Thyroid gland (tissue), 4 donors: Measurements from ENCODE around the gene UNC13A. TPM values are rescaled to one million over a fixed set of nuclear protein-coding genes. Genes with fewer than 3 reads are reported as not detected.

Experiments
- DNase-seq, 2 donors: peaks; one replicate each; pipeline ENCODE4 v3.0.0-alpha.2; 2019
- H3K27ac ChIP-seq, 3 donors: fragments of 200-600 bp; sonication (generic); 1 replicate in 2 of 3; 2 replicates in 1 of 3; pipeline ENCODE4 v1.5.1; 2016 to 2019; ENCODE audit warnings: mild to moderate bottlenecking in 1 of 3, moderate library complexity in 1 of 3
- H3K27me3 ChIP-seq: fragments of 200-600 bp; sonication (generic); one replicate; pipeline ENCODE4 v1.5.1; 2019
- H3K36me3 ChIP-seq, 2 donors: fragments of 200-600 bp; sonication (generic); one replicate each; pipeline ENCODE4 v1.5.1; 2016 to 2019
- H3K4me1 ChIP-seq, 2 donors: fragments of 200-600 bp; sonication (generic); one replicate each; pipeline ENCODE4 v1.5.1; 2017 to 2019
- H3K4me3 ChIP-seq, 3 donors: fragments of 200-600 bp; sonication (generic); replicated peaks in 1 of 3; 1 replicate in 2 of 3; 2 replicates in 1 of 3; pipeline ENCODE4 v1.5.1; 2016; ENCODE audit warnings: mild to moderate bottlenecking in 1 of 3
- H3K9me3 ChIP-seq: fragments of 200-600 bp; sonication (generic); one replicate; pipeline ENCODE4 v1.5.1; 2017
- POLR2A ChIP-seq, 2 donors: fragments of 450-650 bp; IDR thresholded peaks; one replicate each; pipeline ENCODE4 v1.6.1; 2017; ENCODE audit warnings: antibody characterized with exemption in 2 of 2, mild to moderate bottlenecking in 2 of 2, moderate library complexity in 1 of 2
- WGBS, 2 donors: methylation state at CpG; one replicate each; pipeline ENCODE4 v1.1.5; 2017; 5-methylcytosine and 5-hydroxymethylcytosine counted together
- intact Hi-C: fragments of 100-400 bp; cut with DNase I; formaldehyde crosslinking; loops from one replicate; pipeline ENCODE4 v1.15.1; 2023
- total RNA-seq, 4 donors: library from RNA; depleted of rRNA; stranded (reverse); fragments of >200 nt; gene quantifications; one replicate each; pipeline ENCODE4 v1.2.3, GENCODE V29; 2016
- TF ChIP-seq, protein P1 (sequence below), 6 experiments: fragments of 200-600 bp in 3 of 6; fragments of 450-650 bp in 3 of 6; sonication (generic) in 3 of 6; IDR thresholded peaks; one replicate each; pipeline ENCODE4 v1.5.1; 2016 to 2019; ENCODE audit warnings: antibody characterized with exemption in 6 of 6, mild to moderate bottlenecking in 2 of 6, inconsistent platforms in 1 of 6, moderate library complexity in 1 of 6

Gene UNC13A
- total RNA-seq: 1 to 10 TPM in 1 of 4 donors, under 1 TPM in 3; under 0.01 to 2.7 (median 0.21) TPM

DNA sequence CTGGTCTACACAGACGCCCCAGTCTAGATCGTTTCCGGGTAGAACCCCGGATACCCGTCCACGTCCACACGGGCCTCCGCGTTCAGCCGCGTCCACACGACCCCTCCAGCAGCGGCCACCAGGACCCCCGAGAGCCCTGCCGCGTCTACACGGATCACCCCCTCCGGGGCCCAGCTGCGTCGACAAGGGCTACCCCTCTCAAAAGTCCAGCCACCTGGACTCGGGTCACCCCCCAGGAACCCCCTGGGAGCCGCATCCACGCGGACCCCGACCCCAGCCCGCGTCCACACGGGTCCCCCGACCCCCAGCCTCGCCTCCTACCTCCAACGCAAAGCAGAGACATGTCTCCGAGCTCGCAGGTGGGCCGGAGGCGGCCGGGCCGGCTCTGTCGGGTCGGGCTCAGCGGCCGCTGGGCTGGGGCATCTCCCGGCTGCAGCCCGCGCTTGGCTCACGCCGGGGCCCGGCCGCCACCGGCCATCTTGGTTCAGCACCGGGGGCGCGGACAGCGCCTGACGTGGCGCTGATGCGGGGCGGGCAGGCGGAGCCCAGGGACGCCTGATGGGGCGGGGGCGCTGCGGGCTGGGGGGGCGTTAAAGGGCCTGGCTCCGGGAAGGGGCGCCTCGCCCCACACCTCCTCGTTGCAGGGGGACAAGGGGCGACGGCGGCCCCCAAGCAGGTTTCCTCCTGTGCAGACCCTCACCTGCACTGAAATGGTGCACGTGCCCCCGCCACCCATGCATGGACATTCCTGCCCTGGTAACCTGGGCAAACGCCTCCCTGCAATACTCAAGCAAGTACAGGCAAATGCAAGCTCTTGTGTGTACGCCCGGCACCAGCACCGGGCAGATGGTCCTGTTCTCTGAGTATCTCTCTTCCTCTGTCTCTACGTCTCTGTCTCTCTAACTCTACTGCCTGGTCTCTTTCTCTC is at the start of gene UNC13A:
UNC13A (minus strand) TSS at position 498 of the 928 bp plus-strand sequence; CDS start at position 343, 155 bp downstream.
- H3K4me1 ChIP-seq: peaks cover 0 to 17% of the 10 kb centered on the region in 2 donors
- no peaks in the 10 kb centered on the region for H3K36me3 ChIP-seq
- peak; percentile 21 to 39 for DNase-seq
- 3 to 4% methylated on average over 11 to 20 of the region's 77 CpGs for WGBS, 2 donors
- TF ChIP-seq, protein P1, sequence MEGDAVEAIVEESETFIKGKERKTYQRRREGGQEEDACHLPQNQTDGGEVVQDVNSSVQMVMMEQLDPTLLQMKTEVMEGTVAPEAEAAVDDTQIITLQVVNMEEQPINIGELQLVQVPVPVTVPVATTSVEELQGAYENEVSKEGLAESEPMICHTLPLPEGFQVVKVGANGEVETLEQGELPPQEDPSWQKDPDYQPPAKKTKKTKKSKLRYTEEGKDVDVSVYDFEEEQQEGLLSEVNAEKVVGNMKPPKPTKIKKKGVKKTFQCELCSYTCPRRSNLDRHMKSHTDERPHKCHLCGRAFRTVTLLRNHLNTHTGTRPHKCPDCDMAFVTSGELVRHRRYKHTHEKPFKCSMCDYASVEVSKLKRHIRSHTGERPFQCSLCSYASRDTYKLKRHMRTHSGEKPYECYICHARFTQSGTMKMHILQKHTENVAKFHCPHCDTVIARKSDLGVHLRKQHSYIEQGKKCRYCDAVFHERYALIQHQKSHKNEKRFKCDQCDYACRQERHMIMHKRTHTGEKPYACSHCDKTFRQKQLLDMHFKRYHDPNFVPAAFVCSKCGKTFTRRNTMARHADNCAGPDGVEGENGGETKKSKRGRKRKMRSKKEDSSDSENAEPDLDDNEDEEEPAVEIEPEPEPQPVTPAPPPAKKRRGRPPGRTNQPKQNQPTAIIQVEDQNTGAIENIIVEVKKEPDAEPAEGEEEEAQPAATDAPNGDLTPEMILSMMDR (IDR thresholded peaks at IDR 0.05): no peak
- TF ChIP-seq POLR2A (IDR thresholded peaks at IDR 0.05): no peak
- H3K27ac ChIP-seq: no peak within 1 kb of the TSS
- intact Hi-C loops: no loop called here
- no peak within 1 kb of the TSS for H3K4me3 ChIP-seq
- peaks cover 11% of the 10 kb centered on the region for H3K27me3 ChIP-seq
- no peaks in the 10 kb centered on the region for H3K9me3 ChIP-seq

DNA sequence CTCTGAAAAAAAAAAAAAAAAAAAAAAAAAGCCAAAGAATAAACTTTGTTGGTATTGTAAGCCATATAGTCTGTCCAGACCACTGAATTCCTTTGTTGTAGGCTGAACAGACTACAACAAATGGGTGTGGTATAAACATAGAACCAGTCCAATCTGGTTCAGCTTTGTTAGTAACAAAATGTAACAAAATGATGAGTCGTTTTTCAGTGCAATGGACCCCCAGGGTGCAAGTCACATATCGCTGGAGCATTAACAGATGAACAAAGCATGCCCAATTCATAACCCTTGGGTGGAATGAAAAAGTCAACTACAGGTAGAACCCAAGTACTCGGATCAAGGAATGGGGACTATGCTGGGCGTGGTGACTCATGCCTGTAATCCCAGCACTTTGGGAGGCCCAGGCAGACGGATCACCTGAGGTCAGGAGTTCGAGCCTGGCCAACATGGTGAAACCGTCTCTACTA is 49.6 kb upstream of the UNC13A start:
- Histone ChIP-seq H3K36me3 (peaks cover 18 to 30% of the 10 kb centered on the region in 2 donors), H3K4me1 (no peaks in the 10 kb centered on the region), H3K27me3 (no peaks in the 10 kb centered on the region), H3K4me3 (no peak overlapping the region), H3K27ac (no peak overlapping the region), H3K9me3 (no peaks in the 10 kb centered on the region)
- intact Hi-C loops: no loop called here
- WGBS, 2 donors: 84 to 96% methylated on average over 7 of the region's 7 CpGs
- no peak for DNase-seq
- TF ChIP-seq, protein P1 (IDR thresholded peaks at IDR 0.05): no peak
- TF ChIP-seq POLR2A (IDR thresholded peaks at IDR 0.05): no peak

DNA sequence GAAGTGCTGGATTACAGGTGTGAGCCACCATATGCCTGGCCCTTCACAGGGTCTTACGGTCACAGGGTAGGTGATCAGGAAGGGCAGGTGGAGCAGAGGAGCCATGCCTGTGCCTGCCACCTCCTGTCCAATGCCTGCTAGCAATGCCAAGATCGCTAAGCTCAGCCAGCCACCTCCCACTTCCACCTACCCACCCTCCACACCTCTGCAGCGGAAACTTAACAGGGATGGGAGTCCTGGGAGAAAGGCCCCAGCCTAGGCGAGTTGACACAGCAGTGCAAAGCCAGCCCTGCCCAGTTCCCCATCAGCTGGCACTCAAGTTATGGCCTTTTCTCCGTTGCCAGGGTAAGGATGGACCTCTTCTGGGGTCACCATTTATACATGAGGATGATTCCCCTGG is 47.3 kb upstream of the UNC13A start:
- intact Hi-C loops: no loop called here

DNA sequence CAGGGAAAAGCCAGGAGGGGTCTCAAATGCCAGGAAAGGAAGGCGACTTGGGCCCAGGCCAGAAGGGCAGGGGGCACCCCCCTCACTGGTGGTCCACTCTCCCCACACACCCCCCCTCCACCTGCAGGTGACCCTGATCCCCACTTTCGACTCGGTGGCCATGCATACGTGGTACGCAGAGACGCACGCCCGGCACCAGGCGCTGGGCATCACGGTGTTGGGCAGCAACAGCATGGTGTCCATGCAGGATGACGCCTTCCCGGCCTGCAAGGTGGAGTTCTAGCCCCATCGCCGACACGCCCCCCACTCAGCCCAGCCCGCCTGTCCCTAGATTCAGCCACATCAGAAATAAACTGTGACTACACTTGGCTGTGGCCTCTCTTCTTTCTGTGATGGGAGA is 46.0 kb upstream of the UNC13A start:
- Histone ChIP-seq H3K9me3 (no peaks in the 10 kb centered on the region), H3K36me3 (peaks cover 28 to 37% of the 10 kb centered on the region in 2 donors), H3K27me3 (no peaks in the 10 kb centered on the region), H3K27ac (no peak overlapping the region), H3K4me3 (no peak overlapping the region), H3K4me1 (no peaks in the 10 kb centered on the region)
- intact Hi-C loops: no loop called here
- DNase-seq: no peak
- no peak for TF ChIP-seq POLR2A (IDR thresholded peaks at IDR 0.05)
- TF ChIP-seq, protein P1 (IDR thresholded peaks at IDR 0.05): no peak
- WGBS, 2 donors: 96 to 100% methylated on average over 12 to 15 of the region's 16 CpGs

More for the DNA sequence above, 47.3 kb upstream of the UNC13A start:
- H3K36me3 ChIP-seq: peaks cover 20 to 37% of the 10 kb centered on the region in 2 donors
- no peak for DNase-seq
- 91 to 96% methylated on average over 4 to 5 of the region's 5 CpGs for WGBS, 2 donors
- H3K9me3 ChIP-seq: no peaks in the 10 kb centered on the region
- H3K4me1 ChIP-seq: no peaks in the 10 kb centered on the region
- TF ChIP-seq, protein P1 (IDR thresholded peaks at IDR 0.05): no peak
- TF ChIP-seq POLR2A (IDR thresholded peaks at IDR 0.05): no peak
- no peaks in the 10 kb centered on the region for H3K27me3 ChIP-seq
- H3K4me3 ChIP-seq: no peak overlapping the region
- no peak overlapping the region for H3K27ac ChIP-seq

DNA sequence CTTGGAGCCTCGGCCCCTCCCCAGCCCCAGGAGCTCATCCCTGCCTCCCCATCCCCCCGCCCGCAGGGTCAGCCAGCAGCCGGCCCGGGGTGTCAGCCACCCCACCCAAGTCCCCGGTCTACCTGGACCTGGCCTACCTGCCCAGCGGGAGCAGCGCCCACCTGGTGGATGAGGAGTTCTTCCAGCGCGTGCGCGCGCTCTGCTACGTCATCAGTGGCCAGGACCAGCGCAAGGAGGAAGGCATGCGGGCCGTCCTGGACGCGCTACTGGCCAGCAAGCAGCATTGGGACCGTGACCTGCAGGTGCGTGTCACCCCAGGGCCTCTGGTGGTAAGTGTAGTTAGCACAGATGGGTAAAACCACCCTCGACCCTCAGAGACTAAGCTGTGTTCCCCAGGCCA is 45.0 kb upstream of the UNC13A start:
- Histone ChIP-seq H3K36me3 (peaks cover 30 to 45% of the 10 kb centered on the region in 2 donors), H3K27me3 (no peaks in the 10 kb centered on the region), H3K27ac (no peak overlapping the region), H3K4me1 (no peaks in the 10 kb centered on the region), H3K4me3 (no peak overlapping the region), H3K9me3 (no peaks in the 10 kb centered on the region)
- TF ChIP-seq, protein P1 (IDR thresholded peaks at IDR 0.05): no peak
- no peak for TF ChIP-seq POLR2A (IDR thresholded peaks at IDR 0.05)
- 97 to 100% methylated on average over 9 to 12 of the region's 22 CpGs for WGBS, 2 donors
- intact Hi-C loops: no loop called here
- DNase-seq: no peak
